Lung (tissue), 12 donors: Measurements from ENCODE around the gene TSHR. TPM values are rescaled to one million over a fixed set of nuclear protein-coding genes. Genes with fewer than 3 reads are reported as not detected.

Source experiments
- ATAC-seq: fragments of 200-7000 bp; cut with Tn5 transposase; one replicate; pipeline ENCODE4 v1.9.1; 2020; ENCODE audit warnings: moderate number of reproducible peaks; ENCODE audit not compliant: insufficient read depth, low FRiP score
- DNase-seq, 3 donors: peaks; one replicate each; pipeline ENCODE4 v3.0.0-alpha.2; 2013 to 2017
- H3K27ac ChIP-seq, 2 donors: one replicate each; pipeline ENCODE4 v1.5.1; 2013; ENCODE audit warnings: mild to moderate bottlenecking in 2 of 2, moderate library complexity in 2 of 2, control low read depth in 1 of 2, inconsistent platforms in 1 of 2, low read depth in 1 of 2, low read length in 1 of 2
- H3K27me3 ChIP-seq, 3 donors: one replicate each; pipeline ENCODE4 v1.5.1; 2013; ENCODE audit warnings: low read length in 2 of 3; ENCODE audit not compliant: control insufficient read depth in 3 of 3, insufficient read depth in 3 of 3
- H3K36me3 ChIP-seq, 4 donors: one replicate each; pipeline ENCODE4 v1.5.1; 2013; ENCODE audit warnings: low read length in 4 of 4, mild to moderate bottlenecking in 1 of 4, moderate library complexity in 1 of 4; ENCODE audit not compliant: control insufficient read depth in 4 of 4, insufficient read depth in 4 of 4
- H3K4me1 ChIP-seq, 5 donors: one replicate each; pipeline ENCODE4 v1.5.1; 2013; ENCODE audit warnings: low read length in 5 of 5, mild to moderate bottlenecking in 2 of 5, moderate library complexity in 1 of 5; ENCODE audit not compliant: control insufficient read depth in 5 of 5, insufficient read depth in 5 of 5
- H3K4me3 ChIP-seq: one replicate; pipeline ENCODE4 v1.5.1; 2013; ENCODE audit warnings: mild to moderate bottlenecking, control low read depth, moderate library complexity
- H3K9ac ChIP-seq, 2 donors: one replicate each; pipeline ENCODE4 v1.5.1; 2013; ENCODE audit warnings: low read length in 2 of 2, control low read depth in 1 of 2; ENCODE audit not compliant: insufficient read depth in 1 of 2
- H3K9me3 ChIP-seq, 4 donors: one replicate each; pipeline ENCODE4 v1.5.1; 2013; ENCODE audit warnings: low read length in 3 of 4, mild to moderate bottlenecking in 1 of 4, moderate library complexity in 1 of 4; ENCODE audit not compliant: control insufficient read depth in 4 of 4, insufficient read depth in 3 of 4
- CTCF ChIP-seq: IDR thresholded peaks from 2 replicates; pipeline ENCODE4 v1.5.1; 2012; ENCODE audit warnings: mild to moderate bottlenecking; ENCODE audit errors: control extremely low read depth, extremely low read depth
- WGBS, 2 donors: extraction: QIAGEN DNeasy Blood & Tissue Kit; methylation state at CpG; one replicate each; pipeline ENCODE4 v1.1.7; 2013; 5-methylcytosine and 5-hydroxymethylcytosine counted together
- polyA plus RNA-seq, 2 donors: library from polyadenylated mRNA; stranded (reverse); fragments of 200-250 nt; gene quantifications; one replicate each; pipeline ENCODE4 v1.2.1, GENCODE V29; 2013
- total RNA-seq, 2 donors: library from RNA; depleted of rRNA in 1 of 2; stranded (reverse); fragments of >200 nt in 1 of 2; gene quantifications; one replicate each; pipeline ENCODE4 v1.2.1, GENCODE V29; 2014 to 2021
- donor health status: control.
- donor health status: control.
- donor health status: Bipolar disorder and iron deficiency.
- donor health status: healthy.
- donor health status: DM: yes; HTN: yes; CAD: no.

Gene TSHR
- total and polyA plus RNA-seq, 4 donors: 0.04 to 0.31 (median 0.07) TPM; not detected in 1

GRCh38 chr14:80957613-80958012, 2.2 kb downstream of the TSHR start:
- H3K36me3 ChIP-seq: no peaks in the 10 kb centered on the region
- no peak overlapping the region for H3K9ac ChIP-seq
- DNase-seq (no peak), ATAC-seq (no peak)
- no peak for TF ChIP-seq CTCF
- no peaks in the 10 kb centered on the region for H3K9me3 ChIP-seq
- no peak overlapping the region for H3K4me3 ChIP-seq
- H3K27ac ChIP-seq: no peak overlapping the region
- 80 to 81% methylated on average over 2 of the region's 2 CpGs for WGBS, 2 donors
- peaks cover 0 to 6% (median 3%) of the 10 kb centered on the region in 5 donors for H3K4me1 ChIP-seq
- H3K27me3 ChIP-seq: peaks cover 0 to 31% (median 30%) of the 10 kb centered on the region in 3 donors

GRCh38 chr14:80958226-80958625, 2.8 kb downstream of the TSHR start:
- TF ChIP-seq CTCF: no peak
- H3K9ac ChIP-seq: no peak overlapping the region
- 76 to 81% methylated on average over 2 of the region's 2 CpGs for WGBS, 2 donors
- peaks cover 0 to 6% (median 3%) of the 10 kb centered on the region in 5 donors for H3K4me1 ChIP-seq
- no peak overlapping the region for H3K27ac ChIP-seq
- H3K4me3 ChIP-seq: no peak overlapping the region
- ATAC-seq (no peak), DNase-seq (no peak)
- H3K9me3 ChIP-seq: no peaks in the 10 kb centered on the region
- H3K36me3 ChIP-seq: no peaks in the 10 kb centered on the region
- peaks cover 0 to 31% (median 31%) of the 10 kb centered on the region in 3 donors for H3K27me3 ChIP-seq

- ATAC-seq (no peak), DNase-seq (no peak)
- Histone ChIP-seq H3K4me1 (peaks cover 0 to 6% (median 3%) of the 10 kb centered on the region in 5 donors), H3K9me3 (no peaks in the 10 kb centered on the region), H3K9ac (no peak overlapping the region), H3K27me3 (peaks cover 0 to 31% (median 31%) of the 10 kb centered on the region in 3 donors), H3K36me3 (no peaks in the 10 kb centered on the region), H3K4me3 (no peak overlapping the region), H3K27ac (no peak overlapping the region)
- WGBS, 2 donors: 66 to 68% methylated on average over 3 of the region's 3 CpGs
- no peak for TF ChIP-seq CTCF
Measured at GRCh38 chr14:80958939-80959338, 3.5 kb downstream of the TSHR start.

GRCh38 chr14:80959496-80959895, 4.1 kb downstream of the TSHR start:
- Histone ChIP-seq H3K4me3 (no peak overlapping the region), H3K27ac (no peak overlapping the region), H3K4me1 (peaks cover 0 to 6% (median 3%) of the 10 kb centered on the region in 5 donors), H3K9ac (peak overlapping the region in 1 of 2 donors; percentile 13), H3K9me3 (no peaks in the 10 kb centered on the region), H3K36me3 (no peaks in the 10 kb centered on the region), H3K27me3 (peaks cover 0 to 31% (median 31%) of the 10 kb centered on the region in 3 donors)
- DNase-seq: peak in 1 of 3 donors; percentile 24
- 39 to 41% methylated on average over 4 of the region's 4 CpGs for WGBS, 2 donors
- no peak for ATAC-seq
- no peak for TF ChIP-seq CTCF
